ENCODE measurements around the gene FAM111A. TPM values are rescaled to one million over a fixed set of nuclear protein-coding genes. Genes with fewer than 3 reads are reported as not detected.

The FAM111A gene
- total and polyA plus RNA-seq, 2 donors (not counting 3 experiments of a cell fraction or from before 2014, with no cell fraction given): 20.1 to 57.4 TPM

- Histone ChIP-seq H3K4me3 (replicated peaks in 1 of 3; ENCODE audit: insufficient read depth in 1 of 3, low read depth in 1 of 3, low read length in 3 of 3) (no peak overlapping the region), H4K20me1 (replicated peaks; ENCODE audit: control insufficient read depth, extremely low read depth, insufficient read depth, low read length) (no peaks in the 10 kb centered on the region), H3K79me2 (ENCODE audit: control insufficient read depth, insufficient read depth, low read length) (no peaks in the 10 kb centered on the region), H3K27me3 (ENCODE audit: control insufficient read depth in 2 of 2, insufficient read depth in 2 of 2, low read length in 2 of 2) (peaks cover 3 to 4% of the 10 kb centered on the region in 2 experiments), H3K9ac (replicated peaks; ENCODE audit: extremely low read depth, insufficient read depth, low read length) (no peak overlapping the region), H3K4me2 (ENCODE audit: insufficient read depth, low read length) (no peak overlapping the region), H3K36me3 (ENCODE audit: control insufficient read depth in 2 of 2, extremely low read depth in 1 of 2, insufficient read depth in 2 of 2, low read length in 2 of 2) (no peaks in the 10 kb centered on the region), H3K27ac (ENCODE audit: insufficient read depth, low read depth, low read length) (no peak overlapping the region), H3K4me1 (ENCODE audit: control insufficient read depth, extremely low read depth, insufficient read depth, low read length) (no peaks in the 10 kb centered on the region), H3K9me3 (replicated peaks; ENCODE audit: control insufficient read depth, insufficient read depth, low read length) (no peaks in the 10 kb centered on the region), H3K9me1 (replicated peaks; ENCODE audit: control insufficient read depth, extremely low read depth, insufficient read depth, low read length) (no peaks in the 10 kb centered on the region), H2AFZ (ENCODE audit: low read depth, low read length) (no peak overlapping the region)
- dilution Hi-C loops (cut with MboI; ENCODE audit: extremely low pct_ligation_motif_present, low sequenced_read_pairs): no loop called here
- ChIA-PET CTCF (no interaction called here), POLR2A (no interaction called here)
- intact Hi-C loops (cut with micrococcal nuclease): no loop called here
- BruUV-seq (replicated peaks): no TSS peak
- DNase-seq (ENCODE audit: low read depth, low spot score) (no peak), FAIRE-seq (no peak)
- TF ChIP-seq MYC (IDR thresholded peaks at IDR 0.05; ENCODE audit: low read depth, low read length): no peak
- no peak for TF ChIP-seq GATA2 (IDR thresholded peaks at IDR 0.05; ENCODE audit: insufficient read depth, insufficient read length, low read depth, low read length)
- TF ChIP-seq POLR2A (IDR thresholded peaks at IDR 0.05; ENCODE audit: low read depth, low read length): no peak
- TF ChIP-seq POLR2AphosphoS5 (IDR thresholded peaks at IDR 0.05; ENCODE audit: insufficient read depth, low read depth, low read length): no peak
- no peak for TF ChIP-seq CTCF (IDR thresholded peaks at IDR 0.05; ENCODE audit: extremely low read depth in 1 of 2, insufficient read depth in 1 of 2, low read depth in 1 of 2, low read length in 2 of 2)
- TF ChIP-seq EZH2 (IDR thresholded peaks at IDR 0.05; ENCODE audit: borderline replicate concordance, low read depth, low read length, severe bottlenecking): no peak
- no peak for TF ChIP-seq MAX (IDR thresholded peaks at IDR 0.05; ENCODE audit: insufficient read depth, insufficient read length)
- TF ChIP-seq FOS (IDR thresholded peaks at IDR 0.05; ENCODE audit: borderline replicate concordance, insufficient read depth, low read length): no peak
- TF ChIP-seq JUN (IDR thresholded peaks at IDR 0.05; ENCODE audit: borderline replicate concordance, insufficient read depth, insufficient read length, low read depth): no peak
Observed at GRCh38 chr11:59196777-59197176, 54.1 kb downstream of the FAM111A start.

All from endothelial cell of umbilical vein (primary cell).